Body of pancreas (tissue), 4 donors: ENCODE results near the gene LRRC1.

Source experiments
- CTCF ChIP-seq, 7 experiments: fragments of 450-650 bp in 4 of 7; fragments of 200-600 bp in 3 of 7; sonication (generic) in 3 of 7; IDR thresholded peaks; one replicate each; pipeline ENCODE4 v1.5.1; 2016 to 2019; ENCODE audit warnings: antibody characterized with exemption in 7 of 7
- POLR2A ChIP-seq, 3 donors: fragments of 450-650 bp; IDR thresholded peaks; one replicate each; pipeline ENCODE4 v1.6.1; 2016; ENCODE audit warnings: antibody characterized with exemption in 3 of 3, mild to moderate bottlenecking in 2 of 3

- no peak for TF ChIP-seq CTCF (IDR thresholded peaks at IDR 0.05)
- no peak for TF ChIP-seq POLR2A (IDR thresholded peaks at IDR 0.05)
These were observed 135.0 kb downstream of the LRRC1 start for GRCh38 chr6:53929821-53930120.
